Measurements from ENCODE around the gene EMP1. TPM values are rescaled to one million over a fixed set of nuclear protein-coding genes. Genes with fewer than 3 reads are reported as not detected.

The EMP1 gene
- 100 to 1,000 TPM; 265 to 667 TPM for total RNA-seq

- H3K9ac ChIP-seq (ENCODE audit: low read depth in 2 of 2, low read length in 2 of 2), result peak within 1 kb of the TSS; percentile 62 to 83
- H3K9me3 ChIP-seq, result no peaks in the 10 kb centered on the region
- H3K27me3 ChIP-seq, result no peaks in the 10 kb centered on the region
- H3K4me3 ChIP-seq, result peak within 1 kb of the TSS; percentile 39
- H3K4me1 ChIP-seq, result peaks cover 13% of the 10 kb centered on the region
- intact Hi-C loops (cut with DNase I), result loop anchor here (5.0 kb wide), 1 partner anchor 94 kb away; the partner anchor contains the start of gene GSG1
- no peak for TF ChIP-seq CTCF (IDR thresholded peaks at IDR 0.05)
- peak within 1 kb of the TSS; percentile 87 for H3K27ac ChIP-seq
- DNase-seq, result peak; percentile 96
- H3K36me3 ChIP-seq, result no peaks in the 10 kb centered on the region
Observed at GRCh38 chr12:13196130-13196921, at the start of gene EMP1. TSS of gene EMP1 (plus strand) at chr12:13196726. CDS start at chr12:13211511, 14,785 bp downstream.

GRCh38 chr12:13147688-13148484 lies 48.6 kb upstream of the EMP1 start:
- no peak for DNase-seq
- no peak for TF ChIP-seq CTCF (IDR thresholded peaks at IDR 0.05)
- Histone ChIP-seq H3K9ac (ENCODE audit: low read depth in 2 of 2, low read length in 2 of 2) (no peak overlapping the region), H3K27ac (no peak overlapping the region), H3K36me3 (no peaks in the 10 kb centered on the region), H3K9me3 (no peaks in the 10 kb centered on the region), H3K4me3 (no peak overlapping the region), H3K27me3 (no peaks in the 10 kb centered on the region), H3K4me1 (no peaks in the 10 kb centered on the region)
- intact Hi-C loops (cut with DNase I), result no loop called here

GRCh38 chr12:13148485-13148847 lies 48.1 kb upstream of the EMP1 start:
- intact Hi-C loops (cut with DNase I), result no loop called here
- Histone ChIP-seq H3K36me3 (no peaks in the 10 kb centered on the region), H3K4me1 (no peaks in the 10 kb centered on the region), H3K27me3 (no peaks in the 10 kb centered on the region), H3K27ac (no peak overlapping the region), H3K9me3 (no peaks in the 10 kb centered on the region), H3K9ac (ENCODE audit: low read depth in 2 of 2, low read length in 2 of 2) (no peak overlapping the region), H3K4me3 (no peak overlapping the region)
- DNase-seq, result no peak
- TF ChIP-seq CTCF (IDR thresholded peaks at IDR 0.05), result no peak

GRCh38 chr12:13149411-13149810 lies 47.1 kb upstream of the EMP1 start:
- Histone ChIP-seq H3K4me3 (no peak overlapping the region), H3K9ac (ENCODE audit: low read depth in 2 of 2, low read length in 2 of 2) (no peak overlapping the region), H3K36me3 (no peaks in the 10 kb centered on the region), H3K27me3 (no peaks in the 10 kb centered on the region), H3K4me1 (no peaks in the 10 kb centered on the region), H3K27ac (no peak overlapping the region), H3K9me3 (no peaks in the 10 kb centered on the region)
- no peak for DNase-seq
- intact Hi-C loops (cut with DNase I), result no loop called here
- TF ChIP-seq CTCF (IDR thresholded peaks at IDR 0.05), result no peak

- DNase-seq, result no peak
- Histone ChIP-seq H3K9me3 (no peaks in the 10 kb centered on the region), H3K4me1 (no peaks in the 10 kb centered on the region), H3K4me3 (no peak overlapping the region), H3K27me3 (no peaks in the 10 kb centered on the region), H3K27ac (no peak overlapping the region), H3K36me3 (no peaks in the 10 kb centered on the region), H3K9ac (ENCODE audit: low read depth in 2 of 2, low read length in 2 of 2) (no peak overlapping the region)
- no peak for TF ChIP-seq CTCF (IDR thresholded peaks at IDR 0.05)
- intact Hi-C loops (cut with DNase I), result no loop called here
Observed at GRCh38 chr12:13152281-13152680, 44.2 kb upstream of the EMP1 start.

Measured in colonic mucosa (tissue), 4 donors.